GM18508 (cell line): ENCODE data around the gene CCDC9B.

Experiments used
- ATAC-seq: cut with Tn5 transposase; IDR thresholded peaks from one replicate; pipeline ENCODE4 v1.9.1; 2021; ENCODE audit warnings: moderate number of reproducible peaks; ENCODE audit not compliant: insufficient read depth, unreplicated experiment

Gene CCDC9B

DNA sequence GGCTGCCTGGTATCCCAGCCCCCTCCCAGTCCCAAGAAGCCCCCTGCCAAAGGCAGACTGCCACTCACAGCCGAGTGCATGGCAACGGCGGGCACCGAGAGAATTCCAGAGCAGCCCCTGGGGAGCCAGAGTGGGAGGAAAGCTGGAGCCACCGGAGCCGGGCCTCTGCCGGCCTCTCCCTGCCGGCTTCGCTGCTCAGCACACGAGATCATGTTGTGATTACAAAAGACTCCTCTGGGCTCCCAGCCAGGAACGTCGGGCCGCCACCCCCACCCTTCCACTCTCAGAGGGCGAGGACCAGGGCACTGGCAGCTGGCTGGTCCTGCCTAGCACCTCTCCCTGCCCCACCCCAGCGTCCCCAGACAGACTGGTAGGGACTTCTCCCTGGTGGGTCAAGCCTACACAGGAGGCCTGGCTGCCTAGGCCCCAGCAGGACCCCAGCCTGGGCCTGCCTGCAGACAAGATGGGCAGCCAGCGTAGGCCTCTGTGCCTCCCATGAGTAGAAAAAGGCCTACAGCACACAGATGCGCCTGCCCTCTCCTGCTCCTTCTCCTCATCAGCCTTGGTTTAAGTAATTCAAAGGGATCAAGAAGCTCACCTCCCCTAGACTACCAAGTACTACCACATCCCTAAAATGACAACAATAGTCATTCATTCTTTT lies at the start of gene CCDC9B:
Gene CCDC9B (minus strand): TSS at position 200 of the 661 bp plus-strand sequence. CDS start 120 bp downstream, at position 80.
- ATAC-seq: no peak

- ATAC-seq: no peak
Measured at GRCh38 chr15:40389824-40390595, 49.3 kb upstream of the CCDC9B start.

DNA sequence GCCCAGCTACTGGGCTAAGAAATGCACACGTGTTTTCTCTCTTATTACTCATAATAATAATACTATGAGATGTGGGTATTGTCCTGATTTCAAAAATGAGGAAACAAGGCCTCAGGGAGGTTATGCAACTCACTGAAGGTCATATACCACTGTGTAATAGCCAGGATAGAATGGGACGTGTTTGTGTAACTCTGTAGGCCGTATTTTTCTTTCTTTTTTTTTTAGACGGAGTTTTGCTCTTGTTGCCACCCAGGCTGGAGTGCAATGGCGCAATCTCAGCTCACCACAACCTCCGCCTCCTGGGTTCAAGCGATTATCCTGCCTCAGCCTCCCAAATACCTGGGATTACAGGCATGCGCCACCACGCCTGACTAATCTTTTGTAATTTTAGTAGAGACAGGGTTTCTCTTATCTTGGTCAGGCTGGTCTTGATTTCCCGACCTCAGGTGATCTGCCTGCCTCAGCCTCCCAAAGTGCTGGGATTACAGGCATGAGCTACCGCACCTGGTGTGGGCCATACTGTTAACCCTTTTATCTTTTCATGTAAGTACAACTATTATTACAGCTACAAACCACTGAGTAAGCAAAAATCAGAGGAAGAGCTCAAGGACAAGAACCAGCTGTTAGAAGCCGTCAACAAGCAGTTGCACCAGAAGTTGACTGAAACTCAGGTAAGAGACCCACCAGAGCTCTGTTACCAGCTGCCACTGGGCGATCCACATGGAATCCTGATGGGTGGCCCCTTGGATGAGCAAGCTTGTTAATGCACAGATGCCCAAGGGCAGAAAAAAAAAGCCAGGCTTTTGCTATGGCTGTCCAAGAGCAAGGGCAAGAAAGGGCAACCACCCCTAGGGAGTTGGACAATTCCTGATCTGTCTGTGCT lies 48.4 kb upstream of the CCDC9B start:
- ATAC-seq: no peak

GRCh38 chr15:40386480-40386879 lies 45.7 kb upstream of the CCDC9B start:
- ATAC-seq: no peak

DNA sequence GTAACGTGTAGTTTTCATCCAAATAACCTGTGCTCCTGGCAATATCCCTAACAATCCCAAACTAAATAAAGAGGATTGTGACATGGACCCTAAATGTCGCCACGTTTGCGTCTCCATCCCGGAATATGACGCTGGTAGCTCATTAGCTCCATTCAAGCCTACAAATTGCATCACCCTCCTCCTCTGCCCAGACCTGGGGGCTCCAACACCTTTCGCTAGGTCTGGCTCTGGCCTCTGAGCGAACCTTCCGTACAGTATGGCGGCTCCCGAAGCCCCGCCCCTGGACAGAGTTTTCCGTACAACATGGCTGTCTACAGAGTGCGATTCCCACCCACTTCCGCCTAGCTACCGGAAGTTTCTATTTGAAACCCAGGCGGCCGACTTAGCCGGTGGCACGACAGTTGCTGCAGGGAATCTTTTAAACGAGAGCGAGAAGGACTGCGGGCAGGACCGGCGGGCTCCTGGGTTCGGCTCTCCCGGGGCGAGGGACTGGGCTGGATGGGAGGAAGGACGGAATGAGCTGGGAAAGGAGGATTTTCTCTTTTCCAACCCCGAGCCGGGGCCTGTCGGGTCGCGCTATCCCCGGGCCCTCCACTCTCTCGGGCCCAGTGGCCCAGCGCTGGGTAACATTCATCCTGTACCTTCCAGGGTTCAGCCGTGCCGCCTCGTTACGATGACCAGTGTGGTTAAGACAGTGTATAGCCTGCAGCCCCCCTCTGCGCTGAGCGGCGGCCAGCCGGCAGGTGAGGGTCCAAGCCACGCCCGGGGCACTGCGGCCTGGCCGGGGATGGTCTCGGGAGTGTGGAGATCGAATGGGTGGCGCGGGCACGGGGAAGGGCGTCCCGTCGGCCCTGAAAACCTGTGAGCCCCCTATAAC lies 42.1 kb upstream of the CCDC9B start, which contains the start of gene KNSTRN:
Gene KNSTRN (plus strand): TSS at position 142 of the 877 bp plus-strand sequence. CDS start 115 bp downstream, at position 257.
- no peak for ATAC-seq

DNA sequence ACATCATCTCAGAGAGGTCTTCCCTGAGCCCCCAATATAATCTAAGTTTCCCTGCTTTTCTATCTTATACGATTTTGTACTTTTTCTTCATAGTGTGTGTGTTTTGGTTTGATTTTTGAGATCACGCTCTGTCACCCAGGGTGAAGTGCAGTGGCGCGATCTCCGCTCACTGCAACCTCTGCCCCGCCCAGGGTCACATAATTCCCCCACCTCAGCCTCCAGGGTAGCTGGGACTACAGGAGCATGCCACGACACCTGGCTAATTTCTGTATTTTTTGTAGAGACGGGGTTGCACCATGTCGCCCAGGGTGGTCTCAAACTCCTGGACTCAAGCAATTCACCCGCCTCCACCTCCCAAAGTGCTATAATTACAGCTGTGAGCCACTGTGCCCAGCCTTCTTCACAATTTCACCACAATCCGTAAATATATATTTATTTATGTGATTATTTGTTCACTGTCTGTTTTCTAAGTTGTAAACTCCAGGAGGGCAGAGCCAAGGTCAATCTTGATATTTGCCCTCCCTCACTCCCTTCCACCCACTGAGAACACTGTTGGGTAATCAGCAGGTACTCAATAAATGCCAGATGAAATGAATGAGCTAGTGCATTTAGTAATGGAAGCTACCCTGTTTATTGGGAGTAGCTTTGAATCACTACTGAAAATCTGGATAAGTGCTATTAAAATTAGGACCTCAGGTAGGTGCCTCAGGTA lies 41.2 kb upstream of the CCDC9B start:
- ATAC-seq: no peak

DNA sequence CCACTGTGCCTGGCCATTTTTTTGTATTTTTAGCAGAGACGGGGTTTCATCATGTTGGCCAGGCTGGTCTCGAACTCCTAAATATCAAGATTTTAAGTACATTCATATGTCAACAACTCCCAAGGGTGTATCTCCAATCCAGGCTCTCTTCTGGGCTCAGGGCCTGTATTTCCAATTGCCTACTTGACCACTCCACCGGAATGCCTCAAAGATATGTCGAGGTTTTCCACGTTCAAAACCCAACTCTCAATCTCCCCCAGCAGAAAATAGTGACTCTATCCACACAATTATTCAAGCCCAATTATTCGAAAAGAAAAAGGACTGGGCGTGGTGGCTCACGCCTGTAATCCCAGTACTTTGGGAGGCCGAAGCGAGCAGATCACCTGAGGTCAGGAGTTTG lies 39.9 kb upstream of the CCDC9B start:
- no peak for ATAC-seq

DNA sequence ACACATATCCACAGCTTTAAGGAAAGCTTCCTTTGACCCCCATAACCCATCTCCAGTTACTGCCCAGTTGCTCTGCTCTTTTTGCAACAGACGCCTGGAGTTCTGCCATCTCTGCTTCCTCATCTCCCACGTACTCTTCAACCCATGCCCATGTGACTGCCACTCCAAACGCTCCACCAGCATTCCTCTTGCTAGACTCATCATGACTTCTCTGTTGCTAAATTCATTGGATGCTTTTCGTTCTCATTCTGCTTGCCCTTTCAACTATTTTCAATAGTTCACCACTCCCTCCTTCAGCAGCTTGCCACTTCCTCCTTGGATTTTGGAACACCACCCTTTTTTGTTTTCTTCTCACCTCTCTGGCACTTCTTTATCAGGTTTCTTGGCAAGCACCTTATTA lies 39.1 kb upstream of the CCDC9B start:
- ATAC-seq: no peak

DNA sequence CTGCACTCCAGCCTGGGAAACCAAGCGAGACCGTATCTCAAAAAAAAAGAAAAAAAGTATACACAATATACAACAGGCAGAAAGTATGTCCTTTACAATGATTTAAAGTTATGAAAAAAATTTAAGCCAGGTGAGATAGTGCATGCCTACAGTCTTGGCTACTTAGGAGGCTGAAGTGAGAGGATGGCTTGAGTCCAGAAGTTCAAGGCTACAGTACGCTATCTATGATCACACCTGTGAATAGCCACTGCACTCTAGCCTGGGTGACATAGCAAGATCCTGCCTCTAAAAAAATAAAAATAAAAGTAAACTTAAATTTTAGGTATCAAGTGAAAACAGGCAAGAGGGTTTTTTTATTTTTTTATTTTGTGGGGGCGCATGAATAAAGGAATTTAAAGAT lies 38.6 kb upstream of the CCDC9B start:
- no peak for ATAC-seq

- no peak for ATAC-seq
Measured at GRCh38 chr15:40377606-40378005, 36.9 kb upstream of the CCDC9B start.

DNA sequence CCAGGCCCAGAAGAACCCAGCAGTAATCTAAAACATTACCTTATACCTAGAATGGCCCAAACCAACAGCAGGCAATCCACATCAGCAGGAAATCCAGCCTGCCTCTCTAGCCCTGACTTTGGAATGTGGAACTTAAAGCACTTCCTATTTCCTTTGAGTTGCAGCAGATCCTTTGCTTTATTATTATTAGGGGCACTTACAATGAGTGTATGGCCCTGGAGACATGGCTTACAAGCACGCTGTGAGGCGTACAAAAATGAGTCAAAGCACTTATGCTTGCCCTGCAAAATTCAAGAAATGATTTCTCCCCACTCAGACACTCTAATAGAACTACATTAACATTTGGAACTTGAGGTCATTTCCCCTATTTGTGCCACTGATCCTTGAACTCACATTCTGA lies 32.2 kb upstream of the CCDC9B start:
- ATAC-seq: no peak

- no peak for ATAC-seq
Measured at GRCh38 chr15:40369971-40370370, 29.2 kb upstream of the CCDC9B start.

GRCh38 chr15:40369474-40369869 lies 28.7 kb upstream of the CCDC9B start:
- no peak for ATAC-seq

DNA sequence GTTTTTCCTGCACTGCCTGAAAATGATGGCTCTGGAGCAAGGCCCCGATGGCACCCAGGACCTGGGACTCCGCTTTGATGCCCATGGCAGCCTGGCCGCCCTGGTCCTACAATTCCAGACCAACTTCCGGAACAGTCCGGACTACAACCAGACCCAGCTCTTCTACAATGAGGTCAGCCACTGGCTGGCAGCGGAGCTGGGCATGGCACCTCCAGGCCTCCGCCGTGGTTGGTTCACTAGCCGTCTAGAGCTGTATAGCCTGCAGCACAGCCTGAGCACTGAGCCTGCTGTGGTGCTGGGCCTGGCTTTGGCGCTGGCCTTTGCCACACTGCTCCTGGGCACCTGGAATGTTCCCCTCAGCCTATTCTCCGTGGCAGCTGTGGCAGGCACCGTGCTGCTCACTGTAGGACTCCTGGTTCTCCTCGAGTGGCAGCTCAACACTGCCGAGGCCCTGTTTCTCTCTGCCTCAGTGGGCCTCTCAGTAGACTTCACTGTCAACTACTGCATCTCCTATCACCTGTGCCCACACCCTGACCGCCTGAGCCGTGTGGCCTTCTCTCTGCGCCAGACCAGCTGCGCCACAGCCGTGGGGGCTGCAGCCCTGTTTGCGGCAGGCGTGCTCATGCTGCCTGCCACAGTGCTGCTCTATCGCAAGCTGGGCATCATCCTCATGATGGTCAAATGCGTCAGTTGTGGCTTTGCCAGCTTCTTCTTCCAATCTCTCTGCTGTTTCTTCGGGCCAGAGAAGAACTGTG lies 28.2 kb upstream of the CCDC9B start:
- no peak for ATAC-seq

GRCh38 chr15:40367686-40368611 lies 27.2 kb upstream of the CCDC9B start:
- no peak for ATAC-seq

GRCh38 chr15:40367371-40367685 lies 26.6 kb upstream of the CCDC9B start:
- no peak for ATAC-seq

DNA sequence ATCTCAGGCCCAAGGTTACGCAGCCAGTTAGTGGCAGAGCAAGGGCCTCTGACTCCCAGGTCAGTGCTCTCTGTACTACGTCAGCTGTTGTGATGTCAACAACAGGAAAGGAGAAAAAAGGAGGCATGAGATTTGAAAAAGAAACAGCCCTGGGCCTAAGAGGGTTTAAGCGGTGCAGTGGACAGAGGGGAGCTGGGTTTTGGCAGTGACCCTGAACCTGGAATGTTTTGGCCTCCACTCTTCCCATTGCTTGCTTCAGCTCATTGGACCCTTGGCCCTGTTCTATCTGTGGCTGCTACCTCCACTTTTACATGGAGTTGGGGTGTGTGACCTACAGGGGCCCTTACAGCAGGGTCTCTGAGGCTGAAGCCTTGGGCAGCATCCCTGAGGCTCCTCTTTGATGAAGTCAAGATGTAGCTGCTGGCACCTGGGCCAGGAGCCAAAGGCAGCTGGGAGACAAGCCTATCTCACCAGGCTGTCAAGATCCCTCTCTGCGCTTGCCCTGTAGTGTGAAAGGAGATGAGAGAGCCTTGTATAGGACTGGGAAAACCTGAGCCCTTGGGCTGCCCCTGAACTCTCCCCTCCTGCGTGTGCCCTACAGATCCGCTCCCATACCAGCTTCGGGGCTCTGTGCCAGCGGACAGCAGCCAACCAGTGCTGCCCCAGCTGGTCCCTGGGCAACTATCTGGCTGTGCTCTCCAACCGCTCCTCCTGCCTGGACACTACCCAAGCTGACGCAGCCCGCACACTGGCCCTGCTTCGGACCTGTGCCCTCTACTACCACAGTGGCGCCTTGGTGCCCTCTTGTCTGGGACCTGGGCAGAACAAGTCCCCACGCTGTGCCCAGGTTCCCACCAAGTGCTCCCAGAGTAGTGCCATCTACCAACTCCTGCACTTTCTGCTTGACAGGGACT lies 26.0 kb upstream of the CCDC9B start:
- ATAC-seq: no peak
